Middle frontal gyrus (tissue), 1 donor: ENCODE results near the gene R3HDM4.
A peak's percentile ranks its signal among the peaks of the same experiment; 100 is the strongest.
"Not testable (repeated sequence)": the region's sequence is repeated elsewhere in the genome, so short reads cannot be mapped to it uniquely, and the experiment has no call there.

Experiments used
- DNase-seq: peaks from one replicate; pipeline ENCODE4 v3.0.0-alpha.2; 2015; ENCODE audit warnings: low spot score; ENCODE audit errors: extremely low spot score

Gene R3HDM4

GRCh38 chr19:913080-913748 is at the start of gene R3HDM4:
Gene R3HDM4, minus strand, starts transcription at chr19:913219. Its CDS starts 62 bp downstream, at chr19:913157.
- DNase-seq = peak; percentile 33

- no peak for DNase-seq
These were observed 49.0 kb upstream of the R3HDM4 start for GRCh38 chr19:961866-962620.

- no peak for DNase-seq
These were observed 47.6 kb upstream of the R3HDM4 start for GRCh38 chr19:960601-960938.

- no peak for DNase-seq
These were observed 47.0 kb upstream of the R3HDM4 start for GRCh38 chr19:960020-960419.

GRCh38 chr19:958967-959855 is 46.2 kb upstream of the R3HDM4 start:
- DNase-seq = no peak

GRCh38 chr19:957578-957977 is 44.6 kb upstream of the R3HDM4 start:
- not testable (repeated sequence) for DNase-seq

GRCh38 chr19:956766-957440 is 43.9 kb upstream of the R3HDM4 start:
- no peak for DNase-seq

GRCh38 chr19:955803-956765 is 43.1 kb upstream of the R3HDM4 start:
- DNase-seq = no peak

GRCh38 chr19:954672-955494 is 41.9 kb upstream of the R3HDM4 start:
- no peak for DNase-seq

GRCh38 chr19:954272-954671 is 41.3 kb upstream of the R3HDM4 start:
- DNase-seq = no peak

- no peak for DNase-seq
These were observed 40.6 kb upstream of the R3HDM4 start for GRCh38 chr19:953445-954271.

- no peak for DNase-seq
These were observed 39.8 kb upstream of the R3HDM4 start for GRCh38 chr19:952680-953444.

- DNase-seq = no peak
These were observed 39.1 kb upstream of the R3HDM4 start for GRCh38 chr19:952049-952679.

GRCh38 chr19:950352-951066 is 37.5 kb upstream of the R3HDM4 start:
- no peak for DNase-seq

GRCh38 chr19:948842-949496 is 36.0 kb upstream of the R3HDM4 start:
- no peak for DNase-seq
